ENCODE measurements around the gene SYT7. TPM values are rescaled to one million over a fixed set of nuclear protein-coding genes. Genes with fewer than 3 reads are reported as not detected.
A peak's percentile ranks its signal among the peaks of the same experiment; 100 is the strongest.

Gene SYT7
- total and polyA plus RNA-seq, 4 donors, result 2.1 to 114 (median 30.8) TPM

GRCh38 chr11:61488651-61489291, 92.1 kb downstream of the SYT7 start:
- Histone ChIP-seq H3K27me3 (ENCODE audit: control insufficient read depth in 4 of 4, insufficient read depth in 4 of 4, low read length in 3 of 4) (no peaks in the 10 kb centered on the region), H3K9ac (ENCODE audit: low read depth in 1 of 2, low read length in 2 of 2) (no peak overlapping the region), H3K9me3 (ENCODE audit: control insufficient read depth in 4 of 4, low read length in 3 of 4) (no peaks in the 10 kb centered on the region), H3K4me3 (ENCODE audit: low read depth in 1 of 3, low read length in 3 of 3) (peak overlapping the region in 2 of 3 donors; percentile 1 to 8), H3K36me3 (ENCODE audit: control insufficient read depth in 4 of 4, insufficient read depth in 3 of 4, low read depth in 1 of 4, low read length in 3 of 4) (no peaks in the 10 kb centered on the region), H3K4me1 (ENCODE audit: control insufficient read depth in 4 of 4, insufficient read depth in 4 of 4, low read length in 3 of 4) (peaks cover 16 to 37% (median 29%) of the 10 kb centered on the region in 4 donors), H3K27ac (ENCODE audit: low read depth in 1 of 2, low read length in 2 of 2) (peak overlapping the region; percentile 60 to 71)
- TF ChIP-seq, protein P1, sequence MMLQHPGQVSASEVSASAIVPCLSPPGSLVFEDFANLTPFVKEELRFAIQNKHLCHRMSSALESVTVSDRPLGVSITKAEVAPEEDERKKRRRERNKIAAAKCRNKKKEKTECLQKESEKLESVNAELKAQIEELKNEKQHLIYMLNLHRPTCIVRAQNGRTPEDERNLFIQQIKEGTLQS (IDR thresholded peaks at IDR 0.05), result peak; percentile 84
- TF ChIP-seq SP1 (IDR thresholded peaks at IDR 0.05) (peak; percentile 86), HNF4G (IDR thresholded peaks at IDR 0.05) (no peak), HNF4A (conservative IDR thresholded peaks at IDR 0.05) (peak; percentile 74 to 78), JUND (IDR thresholded peaks at IDR 0.05) (no peak), YY1 (IDR thresholded peaks at IDR 0.05) (peak; percentile 40), NR2F2 (IDR thresholded peaks at IDR 0.05) (peak; percentile 66), RAD21 (IDR thresholded peaks at IDR 0.05) (peak in 1 of 2 donors; percentile 61), GABPA (IDR thresholded peaks at IDR 0.05 in 1 of 2, conservative IDR thresholded peaks at IDR 0.05 in 1 of 2) (no peak), RXRA (IDR thresholded peaks at IDR 0.05) (peak; percentile 93 to 94), REST (IDR thresholded peaks at IDR 0.05) (peak; percentile 55)
- WGBS, result 9% methylated on average over 19 of the region's 19 CpGs
- DNase-seq (ENCODE audit: low spot score), result peak; percentile 57

DNA sequence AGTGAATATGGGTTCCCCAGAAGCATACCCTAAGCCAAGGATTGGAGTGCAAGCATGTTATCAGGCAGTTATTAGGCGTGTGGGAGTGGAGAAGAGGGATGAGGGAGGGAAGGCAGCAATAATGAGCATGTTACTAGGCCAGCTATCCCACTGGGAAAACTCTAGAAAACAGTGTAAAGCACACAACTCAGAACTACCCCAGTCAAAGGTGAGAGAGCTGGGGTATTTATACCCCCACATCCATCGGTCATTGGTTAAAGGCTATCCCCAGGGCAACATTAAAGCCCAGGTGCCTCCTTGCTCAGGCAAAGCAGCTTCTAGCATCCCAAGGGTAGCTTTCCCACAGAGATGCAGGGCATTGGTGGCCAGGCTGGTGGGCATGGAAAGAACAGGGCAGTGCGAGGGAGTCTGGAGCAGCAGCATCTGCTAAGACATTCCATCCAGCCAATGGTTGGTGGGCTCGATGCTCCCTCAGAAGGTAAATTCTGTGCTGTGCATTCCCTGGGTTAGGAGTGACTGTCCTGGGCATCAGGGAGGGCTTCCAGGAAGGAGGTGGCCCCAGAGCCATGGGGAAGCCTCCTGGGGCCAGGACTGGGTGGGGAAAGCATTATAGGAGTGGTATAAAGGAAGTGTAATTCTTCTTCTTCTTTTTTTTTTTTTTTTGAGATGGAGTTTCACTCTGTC, 93.4 kb downstream of the SYT7 start:
- H3K4me3 ChIP-seq (ENCODE audit: low read depth in 1 of 3, low read length in 3 of 3), result no peak overlapping the region
- TF ChIP-seq JUND (IDR thresholded peaks at IDR 0.05), result no peak
- TF ChIP-seq, protein P2, sequence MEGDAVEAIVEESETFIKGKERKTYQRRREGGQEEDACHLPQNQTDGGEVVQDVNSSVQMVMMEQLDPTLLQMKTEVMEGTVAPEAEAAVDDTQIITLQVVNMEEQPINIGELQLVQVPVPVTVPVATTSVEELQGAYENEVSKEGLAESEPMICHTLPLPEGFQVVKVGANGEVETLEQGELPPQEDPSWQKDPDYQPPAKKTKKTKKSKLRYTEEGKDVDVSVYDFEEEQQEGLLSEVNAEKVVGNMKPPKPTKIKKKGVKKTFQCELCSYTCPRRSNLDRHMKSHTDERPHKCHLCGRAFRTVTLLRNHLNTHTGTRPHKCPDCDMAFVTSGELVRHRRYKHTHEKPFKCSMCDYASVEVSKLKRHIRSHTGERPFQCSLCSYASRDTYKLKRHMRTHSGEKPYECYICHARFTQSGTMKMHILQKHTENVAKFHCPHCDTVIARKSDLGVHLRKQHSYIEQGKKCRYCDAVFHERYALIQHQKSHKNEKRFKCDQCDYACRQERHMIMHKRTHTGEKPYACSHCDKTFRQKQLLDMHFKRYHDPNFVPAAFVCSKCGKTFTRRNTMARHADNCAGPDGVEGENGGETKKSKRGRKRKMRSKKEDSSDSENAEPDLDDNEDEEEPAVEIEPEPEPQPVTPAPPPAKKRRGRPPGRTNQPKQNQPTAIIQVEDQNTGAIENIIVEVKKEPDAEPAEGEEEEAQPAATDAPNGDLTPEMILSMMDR (IDR thresholded peaks at IDR 0.05; ENCODE audit: low read depth, low read length, missing input control), result no peak
- TF ChIP-seq, protein P3, sequence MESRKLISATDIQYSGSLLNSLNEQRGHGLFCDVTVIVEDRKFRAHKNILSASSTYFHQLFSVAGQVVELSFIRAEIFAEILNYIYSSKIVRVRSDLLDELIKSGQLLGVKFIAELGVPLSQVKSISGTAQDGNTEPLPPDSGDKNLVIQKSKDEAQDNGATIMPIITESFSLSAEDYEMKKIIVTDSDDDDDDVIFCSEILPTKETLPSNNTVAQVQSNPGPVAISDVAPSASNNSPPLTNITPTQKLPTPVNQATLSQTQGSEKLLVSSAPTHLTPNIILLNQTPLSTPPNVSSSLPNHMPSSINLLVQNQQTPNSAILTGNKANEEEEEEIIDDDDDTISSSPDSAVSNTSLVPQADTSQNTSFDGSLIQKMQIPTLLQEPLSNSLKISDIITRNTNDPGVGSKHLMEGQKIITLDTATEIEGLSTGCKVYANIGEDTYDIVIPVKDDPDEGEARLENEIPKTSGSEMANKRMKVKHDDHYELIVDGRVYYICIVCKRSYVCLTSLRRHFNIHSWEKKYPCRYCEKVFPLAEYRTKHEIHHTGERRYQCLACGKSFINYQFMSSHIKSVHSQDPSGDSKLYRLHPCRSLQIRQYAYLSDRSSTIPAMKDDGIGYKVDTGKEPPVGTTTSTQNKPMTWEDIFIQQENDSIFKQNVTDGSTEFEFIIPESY (IDR thresholded peaks at IDR 0.05), result no peak
- no peak for TF ChIP-seq SP1 (IDR thresholded peaks at IDR 0.05)
- TF ChIP-seq RAD21 (IDR thresholded peaks at IDR 0.05), result no peak
- TF ChIP-seq RXRA (IDR thresholded peaks at IDR 0.05), result no peak
- no peak for TF ChIP-seq FOXA1 (IDR thresholded peaks at IDR 0.05)
- no peak for TF ChIP-seq EGR1 (IDR thresholded peaks at IDR 0.05; ENCODE audit: low read depth in 2 of 2)
- no peak for TF ChIP-seq GABPA (IDR thresholded peaks at IDR 0.05 in 1 of 2, conservative IDR thresholded peaks at IDR 0.05 in 1 of 2)
- TF ChIP-seq HNF4G (IDR thresholded peaks at IDR 0.05), result no peak
- TF ChIP-seq FOXA2 (IDR thresholded peaks at IDR 0.05), result no peak
- TF ChIP-seq MAX (IDR thresholded peaks at IDR 0.05), result no peak
- TF ChIP-seq NR2F2 (IDR thresholded peaks at IDR 0.05), result no peak
- H3K9ac ChIP-seq (ENCODE audit: low read depth in 1 of 2, low read length in 2 of 2), result no peak overlapping the region
- H3K27ac ChIP-seq (ENCODE audit: low read depth in 1 of 2, low read length in 2 of 2), result no peak overlapping the region
- H3K36me3 ChIP-seq (ENCODE audit: control insufficient read depth in 4 of 4, insufficient read depth in 3 of 4, low read depth in 1 of 4, low read length in 3 of 4), result no peaks in the 10 kb centered on the region
- WGBS, result 95% methylated on average over 4 of the region's 4 CpGs
- peaks cover 16 to 37% (median 29%) of the 10 kb centered on the region in 4 donors for H3K4me1 ChIP-seq (ENCODE audit: control insufficient read depth in 4 of 4, insufficient read depth in 4 of 4, low read length in 3 of 4)
- no peak for DNase-seq (ENCODE audit: low spot score)
- H3K9me3 ChIP-seq (ENCODE audit: control insufficient read depth in 4 of 4, low read length in 3 of 4), result no peaks in the 10 kb centered on the region
- H3K27me3 ChIP-seq (ENCODE audit: control insufficient read depth in 4 of 4, insufficient read depth in 4 of 4, low read length in 3 of 4), result no peaks in the 10 kb centered on the region

All from liver (tissue), 9 donors.